WTC11 (cell line): ENCODE data around the gene PRR18.

Experiments
- ATF3 ChIP-seq: sonication (generic); formaldehyde crosslinking; conservative IDR thresholded peaks from 2 replicates; pipeline ENCODE4 v1.8.1; 2022; ENCODE audit warnings: mild to moderate bottlenecking, missing genetic modification reagents
- CREB1 ChIP-seq: sonication (generic); formaldehyde crosslinking; IDR thresholded peaks from 2 replicates; pipeline ENCODE4 v1.8.0; 2023; ENCODE audit warnings: mild to moderate bottlenecking, missing genetic modification reagents
- CTCF ChIP-seq: fragments of 200-600 bp; IDR thresholded peaks from 2 replicates; pipeline ENCODE4 v1.8.0; 2022; ENCODE audit warnings: antibody characterized with exemption
- FOXK1 ChIP-seq: sonication (generic); formaldehyde crosslinking; IDR thresholded peaks from 2 replicates; pipeline ENCODE4 v1.8.0; 2022; ENCODE audit warnings: mild to moderate bottlenecking, moderate library complexity, missing genetic modification reagents
- IRF1 ChIP-seq: sonication (generic); formaldehyde crosslinking; IDR thresholded peaks from 2 replicates; pipeline ENCODE4 v1.8.0; 2023; ENCODE audit warnings: missing genetic modification reagents
- MAX ChIP-seq: sonication (generic); formaldehyde crosslinking; IDR thresholded peaks from 2 replicates; pipeline ENCODE4 v1.8.0; 2022; ENCODE audit warnings: mild to moderate bottlenecking, missing genetic modification reagents
- NFATC4 ChIP-seq: fragments of 250-450 bp; sonication (Bioruptor Pico); IDR thresholded peaks from 2 replicates; pipeline ENCODE4 v1.9.0; 2021; ENCODE audit warnings: mild to moderate bottlenecking
- NFYB ChIP-seq: sonication (generic); formaldehyde crosslinking; conservative IDR thresholded peaks from 2 replicates; pipeline ENCODE4 v1.8.0; 2022; ENCODE audit warnings: low read depth, missing genetic modification reagents
- OVOL2 ChIP-seq: fragments of 250-450 bp; sonication (Bioruptor Pico); IDR thresholded peaks from 2 replicates; pipeline ENCODE4 v1.9.0; 2021; ENCODE audit warnings: mild to moderate bottlenecking, borderline replicate concordance
- SP1 ChIP-seq: sonication (generic); formaldehyde crosslinking; conservative IDR thresholded peaks from 2 replicates; pipeline ENCODE4 v1.8.1; 2022; ENCODE audit warnings: missing genetic modification reagents
- USF2 ChIP-seq: sonication (generic); formaldehyde crosslinking; IDR thresholded peaks from 2 replicates; pipeline ENCODE4 v1.8.1; 2023; ENCODE audit warnings: mild to moderate bottlenecking, missing genetic modification reagents, moderate library complexity

- TF ChIP-seq CTCF (no peak), SP1 (CRISPR knock-in tag) (no peak), ATF3 (CRISPR knock-in tag) (no peak), NFATC4 (CRISPR knock-in tag) (no peak), FOXK1 (CRISPR knock-in tag) (no peak), MAX (CRISPR knock-in tag) (no peak), IRF1 (CRISPR knock-in tag) (no peak), NFYB (CRISPR knock-in tag) (no peak), USF2 (no peak), CREB1 (CRISPR knock-in tag) (no peak), OVOL2 (CRISPR knock-in tag) (no peak)
Observed at GRCh38 chr6:166341464-166341863, 33.3 kb upstream of the PRR18 start.
